Cerebellar cortex (tissue), 1 donor: ENCODE measurements around the gene ETV3L.
"Not testable (repeated sequence)": the region's sequence is repeated elsewhere in the genome, so short reads cannot be mapped to it uniquely, and the experiment has no call there.

Source experiments
- DNase-seq: peaks from one replicate; pipeline ENCODE4 v3.0.0-alpha.2; 2015; ENCODE audit warnings: low spot score

The ETV3L gene

DNA sequence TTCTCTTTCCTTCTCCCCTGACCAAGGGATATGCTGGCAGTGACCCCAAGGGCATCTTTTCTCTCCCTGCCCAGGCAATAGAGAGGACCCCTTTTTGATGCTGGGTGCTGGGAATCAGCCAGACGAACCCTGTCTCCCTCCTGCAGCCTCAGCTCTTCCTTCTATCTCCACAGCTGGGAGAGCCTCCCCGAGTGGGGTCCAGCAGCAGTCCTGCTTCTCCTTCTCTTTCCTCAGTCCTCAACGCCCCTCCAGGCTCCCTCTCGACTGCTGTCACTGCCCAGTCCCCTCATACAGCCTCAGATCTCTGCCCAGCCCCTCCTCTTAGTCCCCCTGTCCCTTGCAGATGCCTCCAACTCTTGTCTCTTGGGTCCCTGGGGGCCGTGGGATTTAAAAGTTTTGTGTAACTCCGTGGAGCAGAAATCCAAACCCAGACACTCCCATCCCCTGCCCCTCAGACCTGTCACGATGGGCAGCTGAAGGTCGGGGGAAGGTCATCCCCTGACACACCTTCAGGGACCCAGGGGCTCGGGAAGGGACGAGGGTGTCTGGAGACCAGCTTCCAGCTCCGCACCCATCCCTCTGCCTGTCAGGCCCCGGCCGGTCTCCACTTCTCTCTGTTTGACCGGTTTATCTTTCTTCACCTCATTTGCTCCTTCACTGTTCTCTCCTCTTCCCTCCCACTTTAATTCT lies 5.8 kb upstream of the ETV3L start:
- no peak for DNase-seq

DNA sequence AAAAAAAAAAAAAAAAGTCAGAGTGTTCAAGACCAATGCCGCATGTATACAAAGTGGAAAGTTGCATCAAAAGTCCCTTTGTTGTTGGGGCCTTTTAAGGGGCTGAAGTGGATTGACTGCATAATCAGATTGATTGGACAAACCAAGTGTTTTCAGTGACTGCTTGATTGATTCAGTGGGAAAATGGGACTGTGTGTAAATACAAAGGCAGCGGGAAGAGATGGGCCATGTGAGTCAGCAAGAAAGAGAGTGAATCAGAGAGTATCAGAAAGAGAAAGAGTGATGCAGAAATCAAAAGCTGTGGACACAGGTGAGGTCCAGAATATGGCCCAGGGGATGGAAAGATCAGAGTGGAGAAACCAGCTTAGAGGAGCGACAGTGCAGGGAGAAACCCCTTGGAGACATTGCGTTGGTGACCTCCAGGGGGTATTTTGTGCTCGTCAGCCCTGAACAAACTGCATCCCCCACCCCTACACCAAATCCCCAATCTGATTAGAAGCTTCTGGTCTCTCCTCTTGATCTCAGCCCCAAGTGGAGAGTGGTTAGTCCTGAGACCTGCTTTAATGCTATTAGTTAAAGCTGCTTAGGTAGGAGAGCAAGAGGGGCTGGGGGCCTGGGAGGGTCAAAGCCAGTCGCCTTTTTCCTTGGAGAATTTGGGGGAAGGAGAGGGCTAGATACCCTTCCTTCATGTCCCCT lies 5.1 kb upstream of the ETV3L start:
- no peak for DNase-seq

DNA sequence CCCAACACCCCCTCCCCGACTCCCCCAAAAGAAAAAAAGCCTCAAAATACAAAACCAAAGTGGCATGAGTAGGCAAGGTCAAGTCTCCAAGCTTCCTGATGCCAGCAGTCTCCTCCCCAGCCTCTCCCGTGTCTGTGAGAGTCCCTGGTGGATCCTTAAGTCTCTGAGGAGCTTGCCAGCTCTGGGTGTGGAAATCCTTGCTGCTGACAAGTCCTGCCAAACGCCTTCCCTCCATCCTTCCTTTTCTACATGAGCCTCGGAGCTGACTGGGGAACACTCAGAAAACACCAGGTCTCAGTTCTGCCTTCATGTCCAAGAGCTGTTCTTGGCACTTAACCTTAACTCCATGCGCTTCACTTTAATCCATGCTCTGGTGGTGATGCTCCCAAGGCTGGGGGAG lies 3.7 kb upstream of the ETV3L start:
- no peak for DNase-seq

DNA sequence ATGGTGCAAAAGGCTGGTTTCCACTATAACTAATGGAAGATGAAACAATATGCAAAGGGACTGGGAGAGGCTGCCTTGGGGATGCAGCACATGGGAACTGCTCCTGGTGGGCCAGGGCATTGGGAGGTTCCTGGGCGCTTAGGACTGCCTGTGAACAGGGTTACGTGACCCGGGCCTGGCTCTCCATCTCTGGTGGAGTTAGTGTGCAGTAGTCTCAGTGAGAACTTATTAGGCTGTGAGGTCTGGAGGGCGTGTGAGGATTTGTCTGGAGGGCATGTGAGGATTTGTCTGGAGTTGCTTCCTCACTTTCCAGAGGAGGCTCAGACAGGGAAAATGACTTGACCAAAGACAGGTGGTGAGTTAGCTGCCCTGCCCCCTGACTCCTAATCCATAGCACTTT lies 1.5 kb upstream of the ETV3L start:
- DNase-seq = no peak

DNA sequence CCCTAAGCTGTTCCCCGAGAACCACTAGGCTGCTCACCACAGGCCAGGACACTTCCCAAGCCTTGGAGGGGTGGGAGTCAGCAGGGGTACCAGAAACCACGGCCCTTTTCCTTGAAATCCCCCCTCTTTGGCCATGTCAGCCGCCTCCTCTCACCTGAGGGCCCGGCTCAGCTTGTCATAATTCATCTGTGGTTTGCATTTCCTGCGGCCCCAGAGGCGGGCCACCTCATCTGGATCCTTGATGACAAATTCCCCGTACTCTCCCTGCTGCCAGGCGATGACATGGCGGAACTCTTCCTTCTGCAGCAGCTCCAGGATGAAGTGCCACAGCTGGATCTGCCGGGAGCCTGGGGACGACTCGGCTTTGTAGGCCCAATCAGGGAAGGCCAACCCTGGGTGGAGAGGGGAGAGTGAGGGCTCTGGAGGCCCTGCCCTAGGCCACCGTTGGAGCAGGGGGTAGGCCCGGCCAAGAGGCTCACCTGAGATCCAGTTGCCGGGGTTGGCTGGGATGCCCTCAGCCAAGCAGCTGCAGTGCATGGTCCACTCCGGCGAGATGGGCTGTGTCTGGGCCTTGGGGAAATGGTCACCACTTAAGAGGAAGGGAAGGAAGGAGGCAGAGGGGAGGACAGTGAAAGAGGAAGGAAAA lies 498 bp downstream of the ETV3L start:
- not testable (repeated sequence) for DNase-seq

DNA sequence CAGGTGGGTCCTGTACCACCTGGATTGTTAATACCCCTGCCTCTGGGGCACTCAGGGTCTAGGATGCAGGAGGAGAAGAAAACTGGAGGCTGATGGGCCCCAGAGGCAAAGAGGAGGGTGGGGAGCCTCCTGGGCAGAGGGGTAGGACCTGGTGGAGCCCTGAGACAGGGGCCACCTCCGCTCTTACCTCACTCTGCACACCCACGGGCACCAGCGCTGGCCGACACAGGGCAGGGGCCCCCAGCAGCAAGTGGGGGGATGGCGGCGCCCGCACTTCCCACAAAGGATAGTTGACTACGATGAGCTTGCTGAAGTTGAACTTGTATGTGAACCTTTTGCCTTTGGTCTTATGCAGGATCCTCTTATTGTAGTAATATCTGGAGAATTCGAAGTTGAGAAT lies 1.1 kb downstream of the ETV3L start:
- no peak for DNase-seq

DNA sequence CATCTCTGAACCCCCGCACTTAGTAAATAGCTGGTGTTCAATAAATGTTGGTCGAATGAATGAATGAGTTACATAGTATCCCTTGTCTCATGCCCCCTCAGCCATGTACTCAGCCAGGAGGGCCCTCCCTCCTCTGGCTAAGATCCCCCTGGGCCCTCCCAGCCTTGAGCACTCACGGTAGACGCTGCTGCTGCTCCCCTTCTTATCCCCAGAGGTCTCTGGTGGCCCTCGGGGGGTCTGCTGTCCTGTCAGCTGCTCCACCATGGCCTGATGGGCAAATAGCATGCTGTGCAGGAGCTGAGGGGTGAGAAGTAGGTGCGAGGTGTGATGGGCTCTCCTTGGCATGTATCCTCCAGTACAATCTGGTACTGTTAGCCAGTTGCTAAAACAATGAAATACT lies 1.9 kb downstream of the ETV3L start:
- no peak for DNase-seq

DNA sequence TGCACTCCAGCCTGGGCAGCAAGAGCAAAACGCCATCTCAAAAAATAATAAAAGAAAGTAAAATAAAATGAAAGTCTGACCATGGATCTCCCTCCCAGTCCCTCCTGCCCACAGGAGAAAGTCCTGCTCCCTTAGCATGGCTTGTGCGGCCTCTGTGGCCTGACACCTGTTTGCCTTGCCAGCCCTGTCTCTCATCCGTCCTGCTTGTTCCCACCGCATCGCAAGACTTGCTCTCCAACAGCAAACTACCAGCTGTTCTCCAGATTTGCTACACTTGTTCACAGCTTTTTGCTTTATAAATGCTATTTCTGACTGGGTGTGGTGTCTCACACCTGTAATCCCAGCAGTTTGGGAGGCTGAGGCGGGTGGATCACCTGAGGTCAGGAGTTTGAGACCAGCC lies 2.7 kb downstream of the ETV3L start:
- no peak for DNase-seq

DNA sequence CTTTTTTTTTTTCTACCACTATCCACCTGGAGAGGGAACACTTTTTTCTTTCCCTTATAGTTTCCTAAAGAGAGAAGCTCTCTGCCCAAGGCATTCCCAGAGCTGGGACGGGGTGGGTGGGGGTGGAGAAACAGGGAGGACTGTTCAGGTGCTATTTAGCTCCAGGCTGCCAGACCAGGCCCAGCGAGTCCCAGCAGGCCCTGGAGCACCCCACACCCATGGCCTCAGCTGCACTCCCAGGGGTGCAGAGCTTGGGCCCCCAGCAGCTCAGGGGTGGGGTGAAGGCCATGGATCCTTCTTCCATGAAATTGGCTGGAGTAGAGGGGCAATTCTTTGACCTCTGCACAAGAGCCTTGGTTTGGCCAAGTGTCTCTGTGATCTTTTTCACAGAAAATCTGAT lies 4.1 kb downstream of the ETV3L start:
- DNase-seq = no peak

DNA sequence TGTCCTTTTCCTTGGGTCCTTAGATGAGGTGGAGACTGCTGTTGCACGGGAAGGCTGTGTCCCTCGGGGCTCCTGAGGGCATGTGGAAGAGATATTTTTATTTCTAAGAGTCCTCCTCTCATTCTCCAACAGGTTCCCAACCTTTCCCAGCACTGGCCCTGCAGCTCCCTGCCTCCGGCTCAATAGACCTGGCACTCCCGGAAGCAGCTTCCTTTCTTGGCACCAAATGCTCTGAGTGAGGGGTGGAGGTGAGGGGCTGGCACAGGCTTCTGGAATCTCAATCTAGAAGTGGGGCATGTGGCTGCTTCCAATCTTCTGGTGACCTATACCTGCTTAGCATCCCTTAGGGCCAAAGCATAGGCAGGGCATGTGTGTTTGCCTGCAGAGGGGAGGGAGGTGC lies 4.5 kb downstream of the ETV3L start:
- DNase-seq = no peak

DNA sequence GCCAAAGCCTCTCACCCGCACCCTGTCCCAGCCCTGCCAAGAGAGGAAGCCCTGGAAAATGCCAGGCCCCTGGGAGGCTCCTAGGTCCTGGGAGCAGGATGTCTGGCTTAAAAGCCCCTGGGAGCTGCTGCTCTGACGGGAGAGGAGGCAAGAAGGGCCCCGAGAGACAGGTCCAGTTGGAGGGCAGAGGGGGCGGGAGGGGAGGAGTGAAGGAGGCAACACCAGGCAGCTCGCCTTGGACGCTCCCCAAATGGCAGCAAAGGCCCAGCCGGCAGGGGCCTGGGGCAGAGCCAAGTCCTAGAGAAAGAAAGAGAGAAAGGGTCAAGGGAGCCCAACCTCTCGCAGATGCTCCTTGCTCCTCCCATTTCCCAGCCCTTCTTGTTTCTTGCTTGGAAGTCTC lies 6.8 kb downstream of the ETV3L start:
- peak; percentile 48 for DNase-seq

DNA sequence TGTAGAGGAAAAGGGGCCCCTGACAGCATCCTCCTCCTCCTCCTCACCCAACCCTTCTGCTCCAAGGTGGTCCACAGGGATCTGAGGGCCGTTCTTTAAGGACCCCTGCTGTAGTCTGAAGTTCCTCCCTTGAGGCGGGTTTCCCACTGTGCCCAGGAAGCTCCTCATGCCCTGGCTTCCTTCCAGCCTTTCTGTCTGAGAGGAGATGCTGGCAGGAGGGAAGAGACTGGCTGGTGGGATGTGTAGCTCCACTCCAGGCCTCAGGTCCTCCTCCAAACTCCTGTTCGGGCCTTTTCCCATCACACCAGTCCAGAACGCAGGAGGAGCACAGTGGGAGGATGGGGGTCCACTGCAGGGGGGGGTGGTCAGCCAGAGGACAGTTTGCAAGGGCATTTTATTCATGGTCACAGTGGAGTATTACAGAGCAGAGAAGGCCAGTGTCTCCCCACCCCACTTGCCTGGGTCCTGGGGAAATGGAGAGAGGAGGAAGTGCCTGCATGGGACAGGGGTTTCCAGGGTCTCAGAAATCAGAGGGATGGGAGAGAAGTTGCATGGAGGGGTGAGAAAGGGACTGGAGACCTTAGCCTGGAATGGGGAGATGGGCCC lies 7.8 kb downstream of the ETV3L start:
- no peak for DNase-seq

DNA sequence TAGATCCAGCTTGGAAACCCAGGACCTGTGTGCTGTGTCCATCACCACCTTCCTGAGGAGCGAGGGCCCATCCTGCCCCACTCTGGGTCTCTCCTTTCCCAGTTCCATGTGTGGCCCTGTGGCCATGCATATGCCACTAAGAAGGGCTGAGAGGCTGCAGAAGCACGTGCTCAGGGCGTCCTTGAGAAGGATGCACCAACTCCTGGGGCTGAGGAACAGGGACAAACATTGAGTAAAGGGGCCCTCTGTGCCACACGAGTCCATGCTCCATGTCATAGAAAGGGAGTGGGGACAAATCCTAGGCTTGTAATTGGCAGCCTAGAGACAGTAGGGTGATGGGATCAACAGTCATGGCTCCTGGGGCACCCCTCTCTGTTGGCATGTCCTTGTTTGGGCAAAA lies 8.4 kb downstream of the ETV3L start:
- no peak for DNase-seq

DNA sequence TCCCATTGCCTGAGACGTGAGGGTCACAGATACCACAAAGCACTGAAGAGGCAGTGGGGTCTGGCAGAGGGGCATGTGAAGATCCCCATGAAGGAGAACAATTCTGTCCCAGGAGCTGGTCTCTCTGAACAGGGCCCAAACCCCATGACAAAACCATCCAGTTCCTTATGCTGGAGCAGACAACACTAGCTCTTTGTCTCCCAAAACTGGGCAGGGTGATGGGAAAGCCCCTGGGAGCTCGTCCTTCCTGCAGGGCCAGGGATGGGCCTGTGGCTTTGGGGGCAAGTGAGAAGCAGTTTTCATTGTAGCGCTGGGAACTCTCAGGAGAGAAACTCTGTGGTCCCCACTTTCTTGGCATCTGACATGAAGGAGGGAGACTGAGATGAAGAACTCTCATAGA lies 8.8 kb downstream of the ETV3L start:
- DNase-seq = no peak

DNA sequence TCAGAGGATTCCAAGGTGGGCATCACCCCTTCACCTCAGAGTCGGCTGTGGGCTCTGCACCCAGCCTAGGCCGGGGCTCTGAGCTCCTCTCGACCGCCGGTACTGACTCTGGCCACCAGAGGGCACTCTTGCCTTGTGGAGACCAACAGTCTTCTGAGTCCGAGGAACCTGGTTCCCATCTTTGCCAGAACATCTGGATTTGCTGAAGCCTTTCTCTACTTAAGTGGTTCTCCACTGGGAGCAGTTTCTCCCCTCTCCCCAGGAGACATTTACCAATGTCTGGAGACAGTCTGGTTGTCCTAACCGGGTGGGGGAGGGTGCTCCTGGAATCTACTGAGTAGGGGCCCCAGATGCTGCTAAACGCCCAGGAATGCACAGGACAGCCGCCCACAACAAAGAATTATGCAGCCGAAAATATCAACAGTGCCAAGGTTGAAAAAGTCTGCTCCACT lies 9.4 kb downstream of the ETV3L start:
- DNase-seq = peak; percentile 81

DNA sequence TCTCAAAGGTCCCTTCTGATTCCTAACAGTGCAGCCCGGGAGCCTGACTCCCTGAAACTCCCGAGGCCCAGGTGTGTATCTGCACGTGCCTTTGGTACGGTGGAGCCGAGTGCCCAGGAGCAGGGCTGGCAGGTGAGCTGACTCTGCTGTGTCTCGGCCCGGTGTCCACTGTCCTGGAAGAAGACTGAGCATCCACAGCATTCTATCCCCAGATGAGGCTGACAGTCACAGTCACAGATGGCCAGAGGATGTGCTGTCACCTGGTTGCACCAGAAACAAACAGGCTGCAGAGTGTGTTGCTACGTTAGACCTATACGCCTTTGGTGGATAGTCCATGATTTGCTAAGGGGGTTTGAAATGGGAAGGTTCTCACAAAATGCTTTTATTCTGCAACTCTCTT lies 9.8 kb downstream of the ETV3L start:
- no peak for DNase-seq

DNA sequence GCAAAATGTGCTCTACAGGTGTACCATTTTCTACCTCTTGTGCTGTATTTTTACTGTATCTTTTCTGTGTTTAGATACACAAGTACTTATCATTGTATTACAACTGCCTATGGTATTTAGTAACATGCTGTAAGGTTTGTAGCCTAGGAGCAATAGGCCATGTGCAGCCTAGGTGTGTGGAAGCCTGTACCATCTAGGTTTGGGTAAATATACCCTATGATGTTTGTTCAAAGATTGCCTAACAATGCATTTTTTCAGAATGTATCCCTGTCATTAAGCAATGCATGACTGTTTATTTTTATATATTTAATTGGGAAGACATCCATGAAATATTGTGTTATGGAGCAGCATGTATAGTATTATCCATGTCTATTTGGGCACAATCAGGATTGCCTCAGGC lies 11.0 kb downstream of the ETV3L start:
- no peak for DNase-seq

DNA sequence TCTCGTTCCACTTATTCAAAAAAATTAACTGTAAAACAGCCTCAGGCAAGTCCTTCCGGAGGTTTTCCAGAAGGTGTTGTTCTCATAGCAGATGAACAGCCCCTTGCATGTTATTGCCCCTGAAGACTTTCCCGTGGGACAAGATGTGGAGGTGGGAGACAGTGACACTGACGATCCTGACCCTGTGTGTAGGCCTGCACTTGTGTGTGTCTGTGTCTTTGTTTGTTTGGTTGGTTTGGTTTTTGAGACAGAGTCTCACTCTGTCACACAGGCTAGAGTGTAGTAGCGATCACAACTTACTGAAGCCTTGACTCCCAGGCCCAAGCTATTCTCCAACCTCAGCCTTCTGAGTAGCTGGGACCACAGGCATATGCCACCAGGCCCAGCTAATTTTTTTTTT lies 12.6 kb downstream of the ETV3L start:
- DNase-seq = no peak

DNA sequence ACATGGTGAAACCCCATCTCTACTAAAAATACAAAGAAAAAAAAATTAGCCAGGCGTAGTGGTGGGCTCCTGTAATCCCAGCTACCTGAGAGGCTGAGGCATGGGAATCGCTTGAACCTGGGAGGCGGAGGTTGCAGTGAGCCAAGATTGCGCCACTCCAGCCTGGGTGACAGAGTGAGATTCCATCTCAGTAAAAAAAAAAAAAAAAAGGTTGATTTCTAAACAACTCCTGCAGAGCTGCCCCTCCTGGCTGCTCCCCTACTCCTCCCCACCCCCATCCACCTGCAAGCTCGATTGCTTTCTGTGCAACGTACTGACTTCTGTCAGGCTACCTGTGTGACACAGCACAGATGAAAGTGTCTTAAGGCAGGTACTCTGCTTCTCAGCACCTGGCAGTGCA lies 13.3 kb downstream of the ETV3L start:
- DNase-seq = no peak

DNA sequence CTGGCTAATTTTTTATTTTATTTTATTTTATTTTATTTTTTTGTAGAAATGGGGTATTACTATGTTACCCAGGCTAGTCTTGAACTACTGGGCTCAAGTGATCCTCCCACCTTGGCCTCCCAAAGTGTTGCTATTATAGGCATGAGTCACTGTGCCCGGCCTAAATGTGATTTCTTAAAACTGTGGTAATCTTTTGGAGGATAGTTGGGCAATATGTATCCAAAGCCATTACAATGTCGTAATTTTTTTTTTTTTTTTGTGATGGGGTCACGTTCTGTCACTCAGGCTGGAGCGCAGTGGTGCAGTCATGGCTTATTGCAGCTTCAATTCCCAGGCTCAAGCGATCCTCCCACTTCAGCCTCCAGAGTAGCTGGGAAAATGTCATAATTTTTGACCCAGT lies 14.2 kb downstream of the ETV3L start:
- no peak for DNase-seq

DNA sequence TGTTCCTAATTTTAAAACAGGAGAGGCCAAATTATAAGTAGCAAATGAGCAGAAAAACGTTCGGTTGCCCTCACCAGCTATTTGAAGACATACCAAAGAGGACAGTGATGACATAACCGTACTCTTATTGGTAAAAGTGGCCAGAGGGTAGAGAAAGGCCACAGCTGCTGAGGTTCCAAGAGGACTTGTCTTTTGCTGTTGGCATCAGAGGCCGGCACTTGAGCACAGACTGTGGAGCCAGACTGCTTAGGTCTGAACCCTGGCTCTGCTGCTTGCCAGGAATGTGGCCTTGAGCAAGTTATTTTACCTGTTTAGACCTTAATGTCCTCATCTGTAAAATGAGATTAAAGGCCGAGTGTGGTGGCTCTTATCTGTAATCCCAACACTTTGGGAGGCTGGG lies 14.9 kb downstream of the ETV3L start:
- no peak for DNase-seq

DNA sequence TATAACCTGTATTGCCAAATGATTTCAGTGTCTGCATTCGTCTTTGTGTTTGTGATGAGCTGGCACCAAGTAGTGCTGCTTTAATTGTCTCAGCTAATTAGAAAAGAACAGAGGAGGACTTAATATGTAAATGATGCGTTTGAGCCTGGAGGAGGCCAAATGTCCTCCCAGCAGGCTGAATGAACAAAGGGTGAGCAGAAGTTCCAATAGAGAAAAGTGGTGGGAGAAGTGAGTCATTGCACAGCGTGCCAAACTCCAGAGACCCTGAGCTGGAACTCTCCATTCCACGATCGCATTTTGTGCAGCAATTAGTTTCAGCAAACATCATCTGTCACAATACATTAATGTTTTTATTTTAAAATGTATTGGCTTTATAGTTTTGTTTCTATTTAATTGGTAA lies 17.9 kb downstream of the ETV3L start:
- DNase-seq = no peak

DNA sequence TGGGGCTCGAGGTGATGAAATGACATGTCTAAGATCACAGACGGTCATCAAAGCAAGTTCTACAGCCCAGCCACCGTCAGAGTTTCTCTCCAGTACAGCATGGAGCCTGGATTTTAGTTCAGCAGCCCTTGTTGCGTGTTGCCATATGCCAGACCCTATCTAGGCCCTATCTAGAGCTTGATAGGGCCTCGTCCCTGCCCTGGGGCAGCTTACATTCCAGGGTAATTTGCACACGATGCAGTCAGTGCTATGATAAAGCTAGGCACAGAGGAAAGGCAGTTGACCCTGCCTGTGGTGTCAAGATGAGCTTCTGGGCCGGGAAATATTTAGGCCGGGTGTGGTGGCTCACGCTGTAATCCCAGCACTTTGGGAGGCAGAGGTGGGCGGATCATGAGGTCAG lies 18.9 kb downstream of the ETV3L start:
- DNase-seq = no peak
